ENCODE measurements around the gene CDH4.

CDH4 gene

DNA sequence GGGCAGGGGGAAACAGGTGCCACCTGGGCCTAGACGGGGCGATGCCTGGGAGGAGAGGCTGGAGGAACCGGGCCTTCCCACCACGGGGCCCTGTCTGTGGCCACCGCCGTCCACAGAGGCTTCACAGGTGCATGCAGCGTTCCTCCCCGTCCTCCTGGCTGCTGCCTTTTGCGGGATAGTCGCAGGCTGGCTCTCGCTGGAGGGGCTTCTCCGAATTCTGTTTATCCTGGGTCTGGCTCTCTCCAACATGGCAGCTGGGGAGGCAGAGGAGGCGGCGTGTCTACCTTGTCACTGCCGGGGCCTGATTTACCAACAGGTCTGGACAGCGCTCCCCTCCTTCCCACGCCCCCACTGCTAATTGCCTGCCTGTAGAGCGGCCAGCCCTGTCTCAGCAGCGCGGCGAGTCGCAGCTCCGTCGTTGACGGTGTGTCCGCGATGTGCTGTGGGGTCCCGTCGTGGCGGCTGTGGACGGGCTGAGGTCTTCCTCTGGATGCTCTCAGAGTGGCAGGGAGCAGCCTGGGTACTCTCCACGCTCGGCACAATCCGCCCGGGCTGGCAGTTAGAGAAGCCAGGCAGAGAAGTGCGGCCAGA, 550.8 kb downstream of the CDH4 start:
- DNase-seq (ENCODE audit: low spot score): no peak
- TF ChIP-seq, protein P1, sequence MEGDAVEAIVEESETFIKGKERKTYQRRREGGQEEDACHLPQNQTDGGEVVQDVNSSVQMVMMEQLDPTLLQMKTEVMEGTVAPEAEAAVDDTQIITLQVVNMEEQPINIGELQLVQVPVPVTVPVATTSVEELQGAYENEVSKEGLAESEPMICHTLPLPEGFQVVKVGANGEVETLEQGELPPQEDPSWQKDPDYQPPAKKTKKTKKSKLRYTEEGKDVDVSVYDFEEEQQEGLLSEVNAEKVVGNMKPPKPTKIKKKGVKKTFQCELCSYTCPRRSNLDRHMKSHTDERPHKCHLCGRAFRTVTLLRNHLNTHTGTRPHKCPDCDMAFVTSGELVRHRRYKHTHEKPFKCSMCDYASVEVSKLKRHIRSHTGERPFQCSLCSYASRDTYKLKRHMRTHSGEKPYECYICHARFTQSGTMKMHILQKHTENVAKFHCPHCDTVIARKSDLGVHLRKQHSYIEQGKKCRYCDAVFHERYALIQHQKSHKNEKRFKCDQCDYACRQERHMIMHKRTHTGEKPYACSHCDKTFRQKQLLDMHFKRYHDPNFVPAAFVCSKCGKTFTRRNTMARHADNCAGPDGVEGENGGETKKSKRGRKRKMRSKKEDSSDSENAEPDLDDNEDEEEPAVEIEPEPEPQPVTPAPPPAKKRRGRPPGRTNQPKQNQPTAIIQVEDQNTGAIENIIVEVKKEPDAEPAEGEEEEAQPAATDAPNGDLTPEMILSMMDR (IDR thresholded peaks at IDR 0.05; ENCODE audit: extremely low read depth, missing control alignments): no peak

DNA sequence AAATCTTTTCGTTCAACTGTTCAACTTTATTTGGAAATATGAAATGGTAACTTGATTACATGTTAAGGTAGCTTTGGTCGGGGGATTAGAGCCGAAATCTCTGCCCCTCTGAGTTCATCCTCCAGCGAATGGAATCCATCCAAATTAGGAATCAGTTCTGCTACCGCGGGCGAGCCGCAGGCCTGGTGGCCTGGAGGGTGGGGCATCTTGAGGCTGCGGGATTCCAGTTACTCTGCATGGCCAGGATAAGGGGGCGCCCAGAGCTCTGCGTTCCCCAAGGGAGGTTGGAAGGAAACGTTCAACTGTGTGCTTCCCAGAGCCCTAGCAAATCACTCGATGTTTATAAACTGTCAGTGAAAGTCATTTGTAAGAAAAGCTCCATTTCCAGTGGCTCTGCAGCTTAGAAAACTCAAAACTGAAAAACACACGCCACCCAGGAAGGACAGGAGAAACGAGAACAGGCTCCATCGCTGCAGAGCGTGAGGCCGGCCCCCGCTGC, 551.4 kb downstream of the CDH4 start:
- TF ChIP-seq, protein P1 (IDR thresholded peaks at IDR 0.05; ENCODE audit: extremely low read depth, missing control alignments): no peak
- DNase-seq (ENCODE audit: low spot score): no peak

DNA sequence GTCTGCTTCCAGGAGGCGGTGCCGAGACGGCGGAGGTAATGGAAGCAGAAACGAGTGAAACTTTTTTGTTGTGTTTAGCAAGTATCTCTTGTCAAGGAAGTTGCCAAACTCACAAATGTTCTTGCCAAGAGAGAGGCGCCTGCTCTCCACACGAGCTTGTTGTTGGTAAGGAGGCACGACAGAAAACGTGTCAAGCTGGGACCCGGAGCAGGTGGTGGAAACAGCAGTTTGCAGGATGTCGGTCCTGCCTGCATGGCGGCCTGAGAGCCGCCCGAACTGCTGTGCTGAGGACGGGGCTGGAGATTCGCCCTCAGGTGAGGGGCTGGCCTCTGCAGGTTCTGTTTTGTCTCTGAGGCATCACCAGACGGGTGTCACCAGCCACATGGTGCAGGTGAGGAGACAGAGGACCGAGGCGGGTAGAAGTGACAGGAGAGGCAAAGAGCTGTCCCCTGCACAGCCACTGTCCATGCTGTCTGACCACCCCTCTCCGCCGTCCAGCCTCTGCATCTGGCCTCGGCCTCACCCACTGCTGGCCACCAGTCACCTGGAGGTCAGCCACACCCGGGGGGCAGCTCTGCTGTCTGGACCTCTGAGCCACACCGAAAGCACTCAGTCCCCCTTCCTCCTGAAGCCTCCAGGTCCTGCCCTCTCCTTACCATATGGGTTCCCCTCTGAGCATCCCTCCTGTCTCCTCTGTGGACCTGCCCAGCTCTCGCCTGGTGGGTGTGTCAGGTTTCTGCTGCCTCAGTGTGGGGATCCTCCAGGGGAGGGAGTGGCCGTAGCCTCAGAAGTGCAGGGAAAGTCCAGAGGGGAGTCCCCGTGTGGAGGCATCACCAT, 552.1 kb downstream of the CDH4 start:
- TF ChIP-seq, protein P1 (IDR thresholded peaks at IDR 0.05; ENCODE audit: extremely low read depth, missing control alignments): no peak
- DNase-seq (ENCODE audit: low spot score): peak; percentile 70

DNA sequence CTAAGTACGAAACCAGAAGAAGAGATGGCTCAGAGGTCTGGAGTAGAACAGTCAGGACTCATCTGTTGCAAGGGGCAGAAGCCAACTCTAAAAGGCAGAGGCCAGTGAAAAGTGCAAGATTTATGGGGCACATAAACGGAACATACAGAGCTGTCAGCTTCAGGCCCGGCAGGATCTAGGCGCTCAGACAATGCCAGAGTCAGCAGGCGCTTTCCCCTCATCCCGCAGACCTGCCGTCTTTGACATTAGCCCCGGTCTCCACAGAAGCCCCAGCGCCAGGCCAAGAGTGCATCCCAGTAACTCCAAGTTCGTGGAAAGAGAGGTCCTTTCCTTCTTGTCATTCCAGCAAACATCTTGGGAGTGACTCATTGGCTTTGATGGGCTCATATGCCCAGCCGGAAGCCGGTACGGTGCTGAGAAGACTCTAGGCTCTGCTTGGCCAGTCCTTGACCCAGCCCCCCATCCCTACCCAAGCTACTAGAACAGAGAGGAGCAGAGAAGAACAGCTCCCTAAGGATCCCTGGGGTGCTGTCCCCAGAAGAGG, 552.8 kb downstream of the CDH4 start:
- TF ChIP-seq, protein P1 (IDR thresholded peaks at IDR 0.05; ENCODE audit: extremely low read depth, missing control alignments): no peak
- DNase-seq (ENCODE audit: low spot score): no peak

DNA sequence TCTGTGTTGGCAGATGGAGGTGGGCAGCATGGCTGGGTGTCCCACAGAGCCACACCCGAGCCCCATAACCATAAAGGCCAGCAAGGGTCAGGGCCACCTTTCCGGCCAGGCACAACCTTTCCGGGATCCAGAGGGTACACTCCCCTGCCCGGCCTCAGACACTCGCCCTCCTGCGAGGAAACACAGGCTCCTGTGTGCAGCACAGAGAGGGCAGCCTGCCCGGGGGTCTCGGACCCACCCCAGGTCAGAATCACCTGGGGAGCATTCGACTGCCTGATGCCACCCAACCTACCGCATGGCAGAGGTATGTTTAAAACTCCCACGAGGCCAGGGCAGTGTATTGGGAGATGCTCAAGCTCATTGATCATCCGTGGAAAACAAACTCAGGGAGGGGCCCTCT, 553.3 kb downstream of the CDH4 start:
- no peak for DNase-seq (ENCODE audit: low spot score)
- TF ChIP-seq, protein P1 (IDR thresholded peaks at IDR 0.05; ENCODE audit: extremely low read depth, missing control alignments): no peak

DNA sequence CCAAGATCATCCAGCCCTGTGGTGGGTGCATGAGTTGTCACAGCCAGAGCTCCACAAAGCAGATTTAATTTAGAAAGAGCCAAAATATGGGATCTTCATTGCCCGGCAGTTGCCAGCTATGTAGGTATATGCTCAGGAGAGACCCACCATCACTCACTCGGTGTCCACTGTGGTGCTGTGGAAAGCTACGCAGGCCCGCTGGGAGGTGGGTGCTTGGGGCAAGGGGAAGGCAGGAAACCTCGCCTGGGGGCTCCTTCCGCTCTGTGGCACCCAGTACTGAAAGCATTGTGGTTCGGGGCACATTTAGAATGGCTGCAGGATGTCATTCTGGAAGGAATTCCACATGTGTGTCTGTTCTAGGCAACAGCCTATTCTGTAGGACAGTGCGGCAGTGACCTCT, 553.7 kb downstream of the CDH4 start:
- no peak for DNase-seq (ENCODE audit: low spot score)
- TF ChIP-seq, protein P1 (IDR thresholded peaks at IDR 0.05; ENCODE audit: extremely low read depth, missing control alignments): no peak

DNA sequence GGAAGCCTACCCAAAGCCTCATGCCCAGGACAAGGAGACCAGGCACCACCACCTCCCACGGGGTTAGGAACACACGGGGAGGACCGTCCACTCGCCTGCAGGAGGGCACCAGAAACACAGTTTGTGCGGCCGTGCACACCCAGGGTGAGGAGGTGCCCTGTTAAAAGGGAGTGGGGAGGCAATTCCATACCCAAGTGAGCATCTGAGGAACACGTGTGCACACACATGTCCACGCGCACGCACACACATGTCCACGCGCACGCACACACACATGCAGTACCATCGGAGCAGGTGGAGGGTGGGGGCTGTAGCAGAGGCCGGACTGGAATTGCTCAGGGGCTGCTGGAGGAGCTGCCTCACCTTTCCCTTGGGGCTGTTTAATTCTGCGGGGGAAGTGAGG, 554.3 kb downstream of the CDH4 start:
- TF ChIP-seq, protein P1 (IDR thresholded peaks at IDR 0.05; ENCODE audit: extremely low read depth, missing control alignments): no peak
- DNase-seq (ENCODE audit: low spot score): no peak

Data from GM20000 (cell line).